GM21423 (cell line): ENCODE measurements around the gene C1orf232.
A peak's percentile ranks its signal among the peaks of the same experiment; 100 is the strongest.

Source experiments
- ATAC-seq: cut with Tn5 transposase; IDR thresholded peaks from one replicate; pipeline ENCODE4 v1.9.1; 2021; ENCODE audit warnings: mild to moderate bottlenecking, moderate library complexity; ENCODE audit not compliant: unreplicated experiment

C1orf232 gene

DNA sequence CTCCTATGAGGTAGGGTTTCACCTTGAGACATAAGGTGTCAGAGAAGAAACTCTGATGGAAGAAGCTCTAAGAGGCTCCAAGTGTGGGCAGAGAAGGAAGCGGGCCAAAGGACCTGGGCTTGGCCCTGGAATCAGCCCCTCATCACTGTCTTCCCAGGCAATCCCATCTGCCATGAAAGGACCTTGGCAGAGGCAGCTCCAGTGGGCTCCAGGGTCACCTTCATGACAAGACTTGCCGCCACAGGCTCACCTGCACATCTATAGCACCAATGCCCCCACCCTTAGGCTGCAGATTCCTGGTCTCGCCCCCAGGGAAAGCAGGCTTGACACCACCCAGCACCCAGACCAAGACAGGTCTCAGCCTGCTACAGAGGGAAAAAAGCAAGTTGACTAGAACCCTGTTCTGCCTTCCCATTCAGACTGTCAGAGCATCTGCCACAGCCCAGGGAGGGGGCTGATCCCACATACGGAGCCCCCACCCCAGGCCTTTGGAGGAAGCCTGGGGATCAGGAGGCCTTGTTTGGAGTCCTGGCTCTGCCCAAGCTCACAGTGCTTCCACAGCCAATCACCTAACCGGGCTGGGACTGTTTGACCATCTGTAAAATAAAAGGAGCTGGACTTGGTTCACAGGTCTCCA lies 10.4 kb downstream of the C1orf232 start:
- ATAC-seq, result no peak

DNA sequence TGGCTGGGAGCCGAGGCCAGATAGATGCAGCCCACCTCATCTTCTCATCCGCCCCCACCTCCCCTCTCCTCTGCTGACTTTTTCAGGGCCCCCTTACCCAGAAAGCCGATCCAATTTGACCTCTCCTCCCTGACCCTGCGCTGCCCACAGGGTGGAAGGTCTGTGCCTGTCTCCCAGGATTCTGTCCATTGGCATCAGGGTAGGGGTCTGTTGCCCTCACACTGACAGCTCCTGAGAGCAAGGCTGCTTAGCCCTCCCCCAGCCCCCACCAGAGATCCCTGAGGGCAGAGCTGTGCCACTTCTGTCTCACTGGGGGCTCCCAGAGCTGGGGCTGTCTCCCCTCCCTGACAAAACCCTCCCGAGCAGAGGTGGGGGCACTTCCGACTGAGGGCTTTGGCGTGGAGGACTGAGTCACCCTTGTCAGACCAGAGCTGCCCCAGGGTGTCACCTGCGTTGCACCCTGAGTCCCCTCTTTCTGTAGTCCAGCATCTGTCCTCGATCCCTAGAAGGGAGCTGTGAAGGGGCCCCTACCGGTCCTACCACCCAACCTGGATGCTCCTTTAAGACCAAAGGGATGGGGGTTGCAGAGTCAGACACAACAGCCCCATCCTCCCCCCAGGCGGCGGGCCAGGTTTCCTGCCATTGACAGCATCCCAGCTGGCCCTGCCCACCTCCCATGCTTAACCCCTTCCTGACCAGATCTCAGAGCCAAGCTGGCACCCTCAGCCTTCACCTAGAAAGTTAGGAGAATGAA lies 12.3 kb downstream of the C1orf232 start:
- ATAC-seq, result no peak

DNA sequence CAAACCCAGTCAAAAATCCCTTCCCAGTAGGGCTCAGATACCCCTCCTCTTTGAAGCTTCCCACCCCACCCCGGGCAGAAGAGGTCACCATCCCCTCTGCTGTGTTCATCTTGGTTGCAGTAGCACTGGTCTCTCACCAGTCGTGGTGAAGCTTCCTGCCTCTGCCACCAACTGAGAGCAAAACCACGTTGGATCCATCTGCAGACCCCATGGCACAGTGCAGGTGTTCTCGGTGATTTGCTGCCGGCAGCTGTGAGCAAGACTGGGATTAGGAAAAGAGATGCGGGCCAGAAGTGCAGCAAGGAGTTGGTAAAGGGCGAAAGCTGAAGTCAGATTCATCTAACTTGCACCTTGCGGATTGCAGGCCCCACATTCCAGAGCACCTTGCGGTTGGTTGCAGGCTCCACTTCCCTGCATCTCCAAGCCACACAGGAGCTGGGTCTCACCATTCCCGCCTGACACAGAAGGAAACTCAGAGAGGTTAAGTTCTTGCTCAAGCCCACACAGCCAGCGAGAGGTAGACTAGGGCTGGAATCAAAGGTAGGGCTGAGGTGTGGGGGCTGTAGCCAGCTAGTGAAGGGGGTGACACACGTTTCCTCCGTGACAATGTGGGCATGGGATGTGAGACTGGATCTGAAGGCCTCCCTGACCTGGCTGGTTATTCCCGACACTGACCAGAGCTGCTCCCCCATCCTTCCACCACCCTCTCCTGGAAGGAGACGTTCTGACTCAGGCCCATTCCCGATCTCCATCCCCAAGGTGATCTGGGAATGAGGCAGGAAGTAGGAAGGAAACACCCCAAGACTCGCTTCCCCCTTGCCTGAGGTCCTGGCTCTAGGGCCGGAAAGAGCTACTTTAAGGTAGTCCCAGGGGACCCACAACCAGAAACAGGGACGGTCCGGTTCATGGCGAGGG lies 13.1 kb downstream of the C1orf232 start:
- no peak for ATAC-seq

DNA sequence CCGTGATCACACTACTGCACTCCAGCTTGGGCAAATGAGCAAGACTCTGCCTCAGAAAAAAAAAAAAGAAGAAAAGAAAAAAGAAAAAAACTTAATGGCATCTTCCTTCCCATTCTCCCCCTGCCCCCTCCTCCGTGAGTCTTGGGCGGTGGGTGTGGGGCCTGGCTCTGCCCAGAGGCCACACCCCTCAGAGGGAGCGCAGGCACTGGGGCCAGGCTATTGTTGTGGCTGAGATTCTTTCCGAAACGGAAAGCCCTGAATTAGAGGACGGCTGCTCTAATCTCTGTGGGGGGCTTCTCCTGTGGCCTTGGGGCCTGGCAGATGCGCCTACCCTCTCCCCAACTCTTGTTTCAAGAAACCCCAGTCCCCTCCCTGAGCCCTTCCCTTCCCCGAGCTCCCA lies 14.0 kb downstream of the C1orf232 start:
- ATAC-seq, result no peak

DNA sequence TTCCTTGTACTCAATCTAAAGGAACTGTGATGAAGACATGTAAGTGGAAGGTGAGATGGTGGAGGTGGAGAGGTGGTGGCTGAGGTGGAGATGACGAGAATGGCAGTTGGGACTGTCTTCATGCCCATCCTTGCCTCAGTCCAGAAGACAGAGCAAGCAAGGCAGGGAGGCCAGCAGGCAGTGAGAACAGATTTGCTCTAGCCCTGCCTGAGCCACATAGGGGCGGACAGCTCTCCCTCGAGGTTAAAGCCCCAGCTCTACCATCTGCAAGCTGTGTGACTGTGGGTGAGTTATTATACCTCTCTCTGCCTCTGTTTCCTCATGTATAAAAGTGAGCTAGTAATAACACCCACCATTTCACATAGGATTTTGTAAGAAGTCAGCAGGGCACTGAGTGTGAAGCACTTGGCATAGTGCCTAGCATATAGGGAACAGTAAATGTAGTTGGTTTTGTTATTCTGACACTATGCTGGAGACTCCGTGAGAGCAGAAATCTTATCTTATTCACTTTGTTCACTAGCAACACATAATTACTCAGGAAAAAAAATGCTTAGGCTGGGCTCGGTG lies 14.7 kb downstream of the C1orf232 start:
- ATAC-seq, result no peak

DNA sequence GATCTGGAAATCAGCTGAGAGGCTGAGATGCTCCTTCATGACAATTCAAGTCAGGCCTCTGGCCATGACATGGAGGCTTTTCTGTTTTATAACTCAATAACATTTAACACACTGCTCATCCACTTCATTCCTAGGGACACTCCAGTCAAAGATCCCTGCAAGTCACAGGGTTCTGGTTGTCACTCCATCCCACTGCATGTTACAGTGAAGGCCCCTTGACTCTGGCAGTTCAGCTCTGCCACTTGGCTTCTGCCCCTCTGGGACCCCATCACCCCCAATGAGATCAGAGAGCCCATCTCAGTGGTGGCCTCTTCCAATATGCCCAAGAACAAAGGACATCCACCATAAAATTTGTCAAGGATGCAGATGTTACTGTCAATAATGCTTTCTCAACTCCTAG lies 19.9 kb downstream of the C1orf232 start:
- ATAC-seq, result no peak

DNA sequence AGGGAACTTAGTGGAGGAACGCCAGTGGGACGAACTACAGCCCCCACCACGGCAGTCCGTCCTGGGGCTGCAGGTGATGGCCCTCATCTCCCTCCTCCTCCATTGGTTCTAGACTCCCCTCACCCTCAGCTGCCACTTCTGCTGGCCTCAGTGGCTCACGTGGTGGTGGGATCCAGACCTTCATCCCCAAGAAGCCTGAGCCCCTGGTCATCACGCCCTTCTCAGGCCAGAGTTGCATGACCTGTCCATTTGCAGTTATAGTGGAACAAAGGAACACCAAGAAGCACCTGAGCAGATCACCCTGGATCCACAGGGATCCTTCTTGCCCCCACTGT lies 22.8 kb downstream of the C1orf232 start:
- no peak for ATAC-seq

DNA sequence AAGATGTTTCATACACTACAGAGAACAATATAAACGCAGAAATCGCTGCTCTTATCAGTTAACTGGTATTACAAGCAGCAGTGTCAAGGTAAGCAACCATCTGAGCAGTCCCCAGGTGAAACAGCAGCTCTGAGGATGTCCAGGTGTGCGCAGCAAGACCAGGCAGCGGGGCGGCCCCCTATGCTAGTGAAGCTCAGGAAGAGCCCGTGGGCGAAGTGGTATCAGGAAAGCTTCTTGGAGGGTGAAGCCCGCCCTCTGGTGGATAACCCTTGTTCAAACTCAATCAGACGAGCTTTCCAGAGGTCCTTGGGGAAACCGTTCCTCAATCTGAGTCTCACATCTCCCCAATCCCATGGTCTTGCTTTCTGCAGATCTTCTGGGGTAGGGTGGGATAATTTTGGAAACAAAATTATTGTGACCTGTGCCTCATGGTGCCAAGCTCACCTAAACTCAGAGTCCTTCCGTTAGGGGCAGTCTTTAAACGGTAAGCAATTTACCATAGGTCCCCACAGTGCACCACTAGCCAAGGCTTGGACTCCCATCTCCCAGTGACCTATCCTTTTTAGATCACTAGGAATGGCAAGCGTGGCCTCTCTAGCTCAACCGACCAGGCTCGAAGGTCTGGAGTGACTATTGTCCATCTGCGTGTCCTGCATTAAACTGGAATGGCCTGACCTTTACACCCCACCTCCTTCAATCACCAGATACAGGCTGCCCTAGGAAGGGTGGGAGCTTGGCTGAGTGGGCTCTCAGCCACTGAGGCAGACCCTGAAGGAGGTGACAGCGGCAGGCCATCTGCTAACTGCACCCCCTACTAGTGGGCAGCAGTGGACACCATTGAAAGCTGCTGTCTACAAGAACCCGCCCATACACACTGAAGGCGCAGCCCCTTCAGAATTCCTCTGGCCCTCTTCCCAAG lies 23.5 kb downstream of the C1orf232 start:
- no peak for ATAC-seq

DNA sequence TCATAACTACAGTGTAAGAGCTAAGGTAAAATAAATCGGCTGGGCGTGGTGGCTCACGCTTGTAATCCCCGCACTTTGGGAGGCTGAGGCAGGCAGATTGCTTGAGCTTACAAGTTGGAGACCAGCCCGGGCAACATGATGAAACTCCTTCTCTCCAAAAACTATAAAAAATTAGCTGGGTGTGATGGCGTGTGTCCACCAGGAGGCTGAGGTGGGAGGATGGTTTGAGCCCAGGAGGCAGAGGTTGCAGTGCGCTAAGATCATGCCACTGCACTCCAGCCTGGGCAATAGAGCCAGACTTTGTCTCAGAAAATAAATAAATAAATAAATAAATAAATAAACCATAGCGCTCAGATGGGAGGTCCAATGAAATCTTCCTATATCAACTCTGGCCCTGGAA lies 26.6 kb downstream of the C1orf232 start:
- no peak for ATAC-seq

DNA sequence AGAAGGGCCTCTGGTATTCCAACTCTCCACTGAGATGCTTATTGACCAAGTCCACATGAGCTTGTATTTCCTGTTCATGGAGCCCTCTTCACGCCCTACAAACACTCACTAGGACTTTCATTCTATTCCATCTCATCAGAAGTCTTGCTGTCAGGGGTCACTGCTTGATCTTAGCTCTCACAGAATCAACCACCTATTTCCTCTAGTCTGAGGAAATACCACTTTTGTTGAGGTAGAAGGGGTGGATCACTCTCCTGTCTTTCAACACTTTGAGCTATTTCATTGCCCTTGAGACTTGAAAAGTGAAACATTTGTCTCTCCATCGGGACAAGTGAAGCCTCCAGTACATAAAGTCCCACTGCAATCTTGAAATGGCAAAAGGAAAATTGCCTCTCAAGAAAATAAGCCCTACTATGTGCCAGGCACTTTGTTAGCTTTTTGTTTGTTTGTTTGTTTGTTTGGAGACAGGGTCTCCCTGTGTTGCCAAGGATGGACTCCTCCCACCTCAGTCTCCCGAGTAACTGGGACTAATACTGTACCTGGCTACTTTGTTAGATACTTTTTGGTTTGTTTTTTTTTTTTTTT lies 29.7 kb downstream of the C1orf232 start:
- ATAC-seq, result no peak

DNA sequence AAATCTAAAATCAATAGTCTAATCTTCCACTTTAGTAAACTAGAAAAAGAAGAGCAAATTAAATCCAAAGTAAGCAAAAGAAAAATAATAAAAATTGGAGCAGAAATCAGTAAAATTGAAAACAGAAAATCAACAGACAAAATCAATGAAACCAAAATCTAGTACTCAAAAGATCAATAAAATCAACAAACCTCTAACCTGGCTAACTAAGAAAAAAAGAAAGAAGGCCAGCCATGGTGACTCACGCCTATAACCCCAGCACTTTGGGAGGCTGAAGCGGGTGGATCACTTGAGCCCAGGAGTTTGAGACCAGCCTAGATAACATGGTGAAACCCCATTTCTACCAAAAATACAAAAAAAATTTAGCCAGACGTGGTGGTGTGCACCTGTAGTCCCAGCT lies 34.3 kb downstream of the C1orf232 start:
- no peak for ATAC-seq

DNA sequence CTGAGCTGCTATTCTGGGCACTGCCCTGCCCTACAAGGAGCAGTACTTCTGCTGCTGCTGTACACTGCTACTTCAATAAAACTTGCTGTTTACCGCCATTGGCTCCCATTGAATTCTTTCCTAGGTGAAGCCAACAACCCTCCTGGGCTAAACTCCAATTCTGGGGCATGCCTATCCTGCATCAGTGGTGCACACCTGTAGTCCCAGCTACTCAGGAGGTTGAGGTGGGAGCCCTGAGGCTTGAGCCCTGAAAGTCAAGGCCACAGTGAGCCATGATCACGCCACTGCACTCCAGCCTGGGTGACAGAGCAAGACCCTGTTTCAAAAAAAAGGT lies 36.0 kb downstream of the C1orf232 start:
- ATAC-seq, result no peak

DNA sequence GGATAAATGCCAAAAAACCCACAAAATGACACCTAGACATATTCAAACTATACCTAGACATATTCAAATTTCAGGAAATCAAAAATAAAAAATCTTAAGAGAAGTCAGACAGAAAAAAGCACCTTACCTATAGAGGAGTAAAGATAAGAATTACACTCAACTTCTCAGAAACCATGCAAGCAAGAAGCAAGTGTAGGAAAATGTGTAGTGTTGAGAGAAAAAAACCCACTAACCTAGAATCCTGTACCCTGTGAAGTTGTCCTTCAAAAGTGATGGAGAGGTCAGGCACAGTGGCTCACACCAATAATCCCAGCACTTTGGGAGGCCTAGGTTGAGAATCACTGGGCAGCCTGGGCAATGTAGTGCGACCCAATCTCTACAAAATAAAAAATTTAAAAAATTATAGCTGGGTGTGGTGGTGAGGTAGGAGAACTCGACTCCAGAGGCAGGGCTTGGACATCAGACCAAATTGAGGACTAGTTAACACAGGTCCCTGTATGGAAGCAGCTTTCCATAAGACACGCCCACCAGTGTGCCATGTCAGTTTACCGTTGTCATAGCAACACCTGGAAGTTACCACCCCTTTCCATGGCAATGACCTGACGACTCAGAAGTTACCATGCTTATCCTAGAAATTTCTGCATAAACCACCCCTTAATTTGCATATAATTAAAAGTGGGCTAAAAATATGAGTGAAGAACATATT lies 36.5 kb downstream of the C1orf232 start:
- ATAC-seq, result no peak

DNA sequence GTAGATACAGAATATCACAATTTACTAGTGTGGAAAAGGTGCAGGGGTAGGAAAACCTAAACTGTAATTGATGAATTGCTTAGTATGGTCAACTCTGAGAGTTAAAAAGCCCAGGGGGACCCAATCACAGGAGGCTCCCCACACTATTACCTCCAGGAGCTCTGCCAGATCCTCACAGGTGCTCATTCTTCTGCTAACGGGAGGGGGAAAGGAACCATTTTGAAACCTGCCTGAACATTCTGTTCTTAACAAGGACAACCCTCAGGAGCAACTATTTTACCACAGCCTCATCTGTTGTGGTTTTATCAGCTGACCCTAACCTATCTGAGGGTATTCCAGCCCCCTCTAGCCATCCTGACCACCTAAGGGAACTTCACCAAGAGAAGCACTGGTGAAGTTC lies 38.1 kb downstream of the C1orf232 start:
- no peak for ATAC-seq

DNA sequence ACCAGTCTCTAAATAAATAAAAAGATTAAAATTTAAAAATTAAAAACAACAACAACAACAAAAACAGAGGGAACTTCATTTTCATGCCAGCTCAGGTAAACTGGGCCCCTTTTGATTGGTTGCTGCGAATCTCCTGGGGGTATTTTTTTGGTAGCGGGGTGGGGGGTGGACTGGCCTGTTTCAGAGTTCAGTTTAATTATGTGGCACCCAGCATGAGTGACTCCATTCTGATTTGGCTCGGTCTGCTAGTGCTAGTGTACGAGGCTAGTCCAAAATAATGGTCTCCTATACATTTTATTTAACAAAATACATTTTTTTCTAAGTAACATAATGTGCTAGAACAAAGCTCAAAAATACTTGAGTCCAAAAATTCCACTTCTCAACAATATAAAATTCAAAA lies 39.0 kb downstream of the C1orf232 start:
- ATAC-seq, result no peak

DNA sequence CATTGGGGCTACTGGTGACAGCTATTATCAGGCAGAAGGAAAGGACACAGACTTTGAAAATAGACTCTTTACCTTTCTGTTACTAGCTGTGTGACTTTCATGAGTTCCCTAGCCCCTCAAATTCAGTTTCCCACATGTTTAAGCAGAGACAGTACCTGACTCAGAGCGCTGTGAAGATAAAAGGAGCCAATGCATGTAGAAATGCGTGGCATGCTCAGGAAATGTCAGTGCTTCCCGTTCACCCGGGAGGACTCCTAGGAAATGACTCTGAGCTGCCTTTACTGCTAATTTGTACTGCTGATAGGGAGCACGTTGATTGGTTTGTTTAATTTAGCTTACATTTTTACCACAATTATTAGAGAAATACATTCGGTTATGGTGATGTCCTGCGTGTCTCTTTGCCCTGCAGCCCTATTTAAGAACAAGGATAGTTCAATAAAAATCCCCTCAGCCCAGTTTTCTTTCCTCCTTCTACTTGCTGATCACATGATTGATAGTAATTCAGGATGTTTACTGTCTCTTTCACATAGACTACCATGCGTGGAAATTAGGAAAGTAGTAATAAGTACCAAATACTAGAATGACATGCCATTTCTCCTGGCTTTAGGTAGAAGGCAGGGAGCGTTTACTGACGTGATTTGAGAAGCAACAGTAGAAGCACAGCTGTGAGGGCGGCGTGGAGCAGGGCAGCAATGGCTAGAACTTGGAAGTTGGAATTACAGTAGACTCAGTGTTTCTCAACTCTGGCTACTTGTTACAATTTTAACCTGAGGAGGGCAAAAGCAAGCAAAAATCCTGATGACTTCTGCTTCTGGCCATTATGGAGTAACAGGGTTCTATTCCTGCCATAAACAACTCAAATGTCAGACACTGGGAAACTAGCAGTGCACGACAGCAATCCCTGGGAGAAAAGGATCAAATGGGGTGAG lies 41.3 kb downstream of the C1orf232 start:
- no peak for ATAC-seq

DNA sequence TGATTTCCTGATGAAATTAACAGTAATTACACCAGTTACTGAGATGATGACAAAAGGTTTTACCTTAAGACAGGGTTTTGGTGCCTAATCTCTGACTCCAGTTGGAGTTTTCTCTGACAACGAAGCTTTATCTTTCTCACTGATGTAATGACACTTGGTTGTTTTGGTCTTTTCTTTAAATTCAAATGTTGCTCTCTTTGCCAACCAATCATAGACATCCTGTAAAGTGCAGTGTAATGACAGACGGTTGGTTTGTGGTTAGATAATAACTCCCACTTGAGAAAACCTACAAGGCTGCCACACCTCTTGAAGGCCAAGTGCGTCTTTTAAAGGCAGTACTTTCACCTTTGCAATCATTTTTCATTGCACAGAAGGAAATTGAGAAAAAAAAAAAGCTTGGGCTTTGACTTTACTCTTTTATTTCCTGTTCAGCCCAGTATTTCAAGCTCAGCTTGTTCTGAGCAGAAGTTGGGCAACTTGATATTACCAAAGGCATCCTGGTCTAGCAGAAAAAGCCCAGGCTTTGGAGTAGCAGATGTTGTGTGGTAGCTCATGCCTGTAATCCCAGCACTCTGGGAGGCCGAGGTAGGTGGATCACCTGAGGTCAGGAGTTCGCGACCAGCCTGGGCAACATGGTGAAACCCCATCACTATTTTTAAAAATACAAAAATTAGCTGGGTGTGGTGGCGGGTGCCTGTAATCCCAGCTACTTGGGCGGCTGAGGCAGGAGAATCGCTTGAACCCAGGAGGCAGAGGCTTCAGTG lies 42.3 kb downstream of the C1orf232 start:
- ATAC-seq, result peak; percentile 76

DNA sequence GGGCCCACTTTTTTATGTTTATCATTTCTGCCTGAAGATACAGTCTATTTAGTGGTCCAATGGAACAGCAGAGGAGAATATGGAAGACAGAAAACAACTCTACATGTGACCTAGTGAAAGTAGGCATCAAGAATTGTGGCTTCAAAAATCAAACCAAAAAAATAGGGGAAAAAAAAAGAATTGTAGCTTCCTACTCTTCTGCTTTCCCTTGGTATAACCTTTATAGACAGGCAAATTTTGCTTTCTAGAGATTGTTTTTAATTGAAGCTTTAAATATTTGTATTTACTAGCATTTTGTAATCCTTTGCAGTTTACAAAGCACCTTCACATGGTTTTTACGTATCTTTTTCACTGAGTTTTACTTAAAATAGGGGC lies 42.8 kb downstream of the C1orf232 start:
- no peak for ATAC-seq
